Mesodermal cell (in vitro differentiated cells): ENCODE measurements around the gene C3orf80.
"Not testable (repeated sequence)": the region's sequence is repeated elsewhere in the genome, so short reads cannot be mapped to it uniquely, and the experiment has no call there.

ENCODE experiments used
- H3K27ac ChIP-seq: 2 replicates; pipeline ENCODE4 v1.7.0; 2013; ENCODE audit warnings: mild to moderate bottlenecking, low read depth, low read length, moderate library complexity; ENCODE audit not compliant: severe bottlenecking
- H3K36me3 ChIP-seq: 2 replicates; pipeline ENCODE4 v1.7.1; 2013; ENCODE audit warnings: mild to moderate bottlenecking, low read length, moderate library complexity; ENCODE audit not compliant: control insufficient read depth, insufficient read depth
- H3K4me1 ChIP-seq: one replicate; pipeline ENCODE4 v1.7.1; 2013; ENCODE audit warnings: mild to moderate bottlenecking, low read length; ENCODE audit not compliant: insufficient read depth, control insufficient read depth, poor library complexity, severe bottlenecking
- H3K4me3 ChIP-seq: 2 replicates; pipeline ENCODE4 v1.7.0; 2013; ENCODE audit warnings: low read length, control low read depth, mild to moderate bottlenecking; ENCODE audit not compliant: insufficient read depth, poor library complexity, severe bottlenecking; ENCODE audit errors: extremely low read depth
- H3K9me3 ChIP-seq: 2 replicates; pipeline ENCODE4 v1.7.1; 2013; ENCODE audit warnings: mild to moderate bottlenecking, low read length, moderate library complexity; ENCODE audit not compliant: control insufficient read depth
- WGBS, 2 experiments: methylation state at CpG; one replicate each; pipeline ENCODE4 v1.1.5; 2013; ENCODE audit warnings: missing lambda C conversion rate in 2 of 2; ENCODE audit not compliant: insufficient coverage in 2 of 2; 5-methylcytosine and 5-hydroxymethylcytosine counted together

C3orf80 gene

GRCh38 chr3:160192310-160193029 lies 32.8 kb upstream of the C3orf80 start:
- Histone ChIP-seq H3K36me3 (no peaks in the 10 kb centered on the region), H3K9me3 (no peaks in the 10 kb centered on the region), H3K27ac (no peak overlapping the region), H3K4me1 (no peaks in the 10 kb centered on the region), H3K4me3 (no peak overlapping the region)
- WGBS, 2 experiments, result 86 to 100% methylated on average over 1 of the region's 1 CpG

GRCh38 chr3:160193644-160194192 lies 31.5 kb upstream of the C3orf80 start:
- no peaks in the 10 kb centered on the region for H3K9me3 ChIP-seq
- 67 to 100% methylated on average over 1 to 2 of the region's 6 CpGs for WGBS, 2 experiments
- no peak overlapping the region for H3K4me3 ChIP-seq
- no peaks in the 10 kb centered on the region for H3K4me1 ChIP-seq
- H3K36me3 ChIP-seq, result no peaks in the 10 kb centered on the region
- no peak overlapping the region for H3K27ac ChIP-seq

- WGBS, 2 experiments, result no CpG with 5 or more reads among the region's 1 CpG
- no peaks in the 10 kb centered on the region for H3K9me3 ChIP-seq
- no peaks in the 10 kb centered on the region for H3K4me1 ChIP-seq
- no peak overlapping the region for H3K27ac ChIP-seq
- H3K36me3 ChIP-seq, result no peaks in the 10 kb centered on the region
- no peak overlapping the region for H3K4me3 ChIP-seq
Observed at GRCh38 chr3:160194438-160194837, 30.8 kb upstream of the C3orf80 start.

- Histone ChIP-seq H3K4me1 (no peaks in the 10 kb centered on the region), H3K27ac (no peak overlapping the region), H3K36me3 (no peaks in the 10 kb centered on the region)
Observed at GRCh38 chr3:160195106-160195505, 30.1 kb upstream of the C3orf80 start.

GRCh38 chr3:160196511-160197104 lies 28.6 kb upstream of the C3orf80 start:
- Histone ChIP-seq H3K36me3 (no peaks in the 10 kb centered on the region), H3K4me1 (no peaks in the 10 kb centered on the region), H3K4me3 (no peak overlapping the region), H3K9me3 (no peaks in the 10 kb centered on the region), H3K27ac (no peak overlapping the region)
- 87 to 93% methylated on average over 8 of the region's 9 CpGs for WGBS, 2 experiments

More at GRCh38 chr3:160195106-160195505, 30.1 kb upstream of the C3orf80 start:
- Histone ChIP-seq H3K4me3 (no peak overlapping the region), H3K9me3 (no peaks in the 10 kb centered on the region)

- no peaks in the 10 kb centered on the region for H3K36me3 ChIP-seq
- no peaks in the 10 kb centered on the region for H3K9me3 ChIP-seq
- H3K4me3 ChIP-seq, result no peak overlapping the region
- WGBS, 2 experiments, result 100% methylated on average over 3 of the region's 3 CpGs
- H3K27ac ChIP-seq, result no peak overlapping the region
- no peaks in the 10 kb centered on the region for H3K4me1 ChIP-seq
Observed at GRCh38 chr3:160199108-160199507, 26.1 kb upstream of the C3orf80 start.

GRCh38 chr3:160200353-160200752 lies 24.9 kb upstream of the C3orf80 start:
- WGBS, 2 experiments, result 100% methylated on average over 1 of the region's 1 CpG; no CpG with 5 or more reads in 1 of the 2 experiments
- Histone ChIP-seq H3K4me1 (no peaks in the 10 kb centered on the region), H3K9me3 (no peaks in the 10 kb centered on the region), H3K4me3 (no peak overlapping the region), H3K36me3 (no peaks in the 10 kb centered on the region), H3K27ac (no peak overlapping the region)

GRCh38 chr3:160204396-160205011 lies 20.7 kb upstream of the C3orf80 start:
- not testable (repeated sequence) for H3K4me3 ChIP-seq, H3K27ac ChIP-seq, H3K4me1 ChIP-seq, H3K9me3 ChIP-seq, H3K36me3 ChIP-seq
- WGBS, 2 experiments, result 60 to 95% methylated on average over 1 to 2 of the region's 5 CpGs

GRCh38 chr3:160205606-160206005 lies 19.6 kb upstream of the C3orf80 start:
- no peak overlapping the region for H3K4me3 ChIP-seq
- H3K27ac ChIP-seq, result no peak overlapping the region
- no peaks in the 10 kb centered on the region for H3K36me3 ChIP-seq
- H3K9me3 ChIP-seq, result no peaks in the 10 kb centered on the region
- 67 to 73% methylated on average over 2 to 4 of the region's 4 CpGs for WGBS, 2 experiments
- no peaks in the 10 kb centered on the region for H3K4me1 ChIP-seq

- H3K4me3 ChIP-seq, result no peak overlapping the region
- no peak overlapping the region for H3K27ac ChIP-seq
- WGBS, 2 experiments, result 100% methylated on average over 1 of the region's 1 CpG; no CpG with 5 or more reads in 1 of the 2 experiments
- no peaks in the 10 kb centered on the region for H3K9me3 ChIP-seq
- H3K4me1 ChIP-seq, result no peaks in the 10 kb centered on the region
- H3K36me3 ChIP-seq, result no peaks in the 10 kb centered on the region
Observed at GRCh38 chr3:160210341-160210740, 14.9 kb upstream of the C3orf80 start.

GRCh38 chr3:160210799-160211221 lies 14.4 kb upstream of the C3orf80 start:
- no peaks in the 10 kb centered on the region for H3K9me3 ChIP-seq
- WGBS, 2 experiments, result no CpG with 5 or more reads among the region's 1 CpG
- no peak overlapping the region for H3K4me3 ChIP-seq
- no peaks in the 10 kb centered on the region for H3K4me1 ChIP-seq
- H3K36me3 ChIP-seq, result no peaks in the 10 kb centered on the region
- no peak overlapping the region for H3K27ac ChIP-seq
